Measurements from ENCODE around the gene GNG4.

- TF ChIP-seq CTCF (IDR thresholded peaks at IDR 0.05) (no peak), POLR2A (IDR thresholded peaks at IDR 0.05) (no peak)
These were observed 4.8 kb downstream of the GNG4 start for GRCh38 chr1:235644693-235645305.

Measured in adrenal gland (tissue), 5 donors.